Karpas-422 (cell line): Measurements from ENCODE around the gene PDZD2. TPM values are rescaled to one million over a fixed set of nuclear protein-coding genes. Genes with fewer than 3 reads are reported as not detected.

Experiments used
- DNase-seq: peaks from one replicate; pipeline ENCODE4 v3.0.0-alpha.2; 2015
- H2AFZ ChIP-seq: fragments of 200-600 bp; sonication (generic); 2 replicates; pipeline ENCODE4 v1.6.1; 2014; ENCODE audit warnings: antibody characterized with exemption, low read length, mixed read lengths
- H3K27ac ChIP-seq: fragments of 200-600 bp; sonication (generic); 2 replicates; pipeline ENCODE4 v1.5.1; 2014; ENCODE audit warnings: mild to moderate bottlenecking, low read length, moderate library complexity
- H3K27me3 ChIP-seq: fragments of 200-600 bp; sonication (generic); 2 replicates; pipeline ENCODE4 v1.6.1; 2014; ENCODE audit warnings: low read length, mixed read lengths
- H3K36me3 ChIP-seq: fragments of 200-600 bp; sonication (generic); 2 replicates; pipeline ENCODE4 v1.6.1; 2014; ENCODE audit warnings: low read length, mixed read lengths; ENCODE audit not compliant: insufficient read depth
- H3K4me1 ChIP-seq: fragments of 200-600 bp; sonication (generic); 2 replicates; pipeline ENCODE4 v1.6.1; 2014; ENCODE audit warnings: mild to moderate bottlenecking, low read length, mixed read lengths
- H3K4me2 ChIP-seq: fragments of 200-600 bp; sonication (generic); 2 replicates; pipeline ENCODE4 v1.6.1; 2014; ENCODE audit warnings: low read length, low read depth, mild to moderate bottlenecking; ENCODE audit not compliant: poor library complexity, severe bottlenecking
- H3K4me3 ChIP-seq: fragments of 200-600 bp; sonication (generic); 2 replicates; pipeline ENCODE4 v1.5.1; 2014; ENCODE audit warnings: mild to moderate bottlenecking, antibody characterized with exemption, low read length, mixed read lengths
- H3K79me2 ChIP-seq: fragments of 200-600 bp; sonication (generic); 2 replicates; pipeline ENCODE4 v1.6.1; 2014; ENCODE audit warnings: mild to moderate bottlenecking, low read length, mixed read lengths
- H3K9ac ChIP-seq: fragments of 200-600 bp; sonication (generic); 2 replicates; pipeline ENCODE4 v1.6.0; 2014; ENCODE audit warnings: low read length
- H3K9me2 ChIP-seq: fragments of 200-600 bp; sonication (generic), shearing (Covaris generic); replicated peaks from 2 replicates; pipeline ENCODE4 v1.6.0; 2014; ENCODE audit warnings: mild to moderate bottlenecking, low read length, moderate library complexity; ENCODE audit not compliant: insufficient read depth
- H3K9me3 ChIP-seq: fragments of 300-700, 200-600 bp; sonication (generic); 2 replicates; pipeline ENCODE4 v1.6.1; 2014; ENCODE audit warnings: low read length, mixed read lengths
- H4K20me1 ChIP-seq: fragments of 200-600 bp; sonication (generic); 2 replicates; pipeline ENCODE4 v1.6.1; 2014; ENCODE audit warnings: mild to moderate bottlenecking, antibody characterized with exemption, low read length, low read depth; ENCODE audit not compliant: insufficient read depth
- total RNA-seq: library from RNA; depleted of rRNA; stranded (reverse); fragments of >200 nt; shearing (Covaris generic); gene quantifications from 2 replicates; pipeline ENCODE4 v1.2.3, GENCODE V29; 2014; ENCODE audit warnings: low replicate concordance

Gene PDZD2
- total RNA-seq, 1 experiment from 2014 or later = not detected

- Histone ChIP-seq H3K27ac (no peak overlapping the region), H3K9me2 (no peaks in the 10 kb centered on the region), H3K4me3 (no peak overlapping the region), H4K20me1 (no peaks in the 10 kb centered on the region), H2AFZ (no peak overlapping the region), H3K9ac (no peak overlapping the region), H3K4me2 (no peak overlapping the region), H3K9me3 (no peaks in the 10 kb centered on the region), H3K4me1 (no peaks in the 10 kb centered on the region), H3K27me3 (no peaks in the 10 kb centered on the region), H3K79me2 (no peaks in the 10 kb centered on the region), H3K36me3 (no peaks in the 10 kb centered on the region)
- DNase-seq = no peak
These were observed 421.0 kb downstream of the PDZD2 start for GRCh38 chr5:32059761-32060530.

GRCh38 chr5:32061236-32061635, 422.3 kb downstream of the PDZD2 start:
- no peak overlapping the region for H3K4me3 ChIP-seq
- H3K79me2 ChIP-seq = no peaks in the 10 kb centered on the region
- no peak overlapping the region for H2AFZ ChIP-seq
- DNase-seq = no peak
- H3K9me3 ChIP-seq = no peaks in the 10 kb centered on the region
- no peak overlapping the region for H3K27ac ChIP-seq
- H3K27me3 ChIP-seq = no peaks in the 10 kb centered on the region
- H3K9ac ChIP-seq = no peak overlapping the region
- H3K4me1 ChIP-seq = no peaks in the 10 kb centered on the region
- no peaks in the 10 kb centered on the region for H3K9me2 ChIP-seq
- no peaks in the 10 kb centered on the region for H4K20me1 ChIP-seq
- H3K36me3 ChIP-seq = no peaks in the 10 kb centered on the region
- no peak overlapping the region for H3K4me2 ChIP-seq

- Histone ChIP-seq H3K9me2 (no peaks in the 10 kb centered on the region), H3K4me3 (no peak overlapping the region), H3K79me2 (no peaks in the 10 kb centered on the region), H2AFZ (no peak overlapping the region), H3K9ac (no peak overlapping the region), H3K9me3 (no peaks in the 10 kb centered on the region), H3K27me3 (no peaks in the 10 kb centered on the region), H3K36me3 (no peaks in the 10 kb centered on the region), H3K4me1 (no peaks in the 10 kb centered on the region), H4K20me1 (no peaks in the 10 kb centered on the region), H3K4me2 (no peak overlapping the region), H3K27ac (no peak overlapping the region)
- DNase-seq = no peak
These were observed 427.5 kb downstream of the PDZD2 start for GRCh38 chr5:32066448-32066847.

- Histone ChIP-seq H3K27ac (no peak overlapping the region), H3K9ac (no peak overlapping the region), H3K4me3 (no peak overlapping the region), H3K9me3 (no peaks in the 10 kb centered on the region), H3K9me2 (no peaks in the 10 kb centered on the region), H2AFZ (no peak overlapping the region), H3K4me1 (no peaks in the 10 kb centered on the region), H3K4me2 (no peak overlapping the region), H4K20me1 (no peaks in the 10 kb centered on the region), H3K27me3 (no peaks in the 10 kb centered on the region), H3K79me2 (no peaks in the 10 kb centered on the region), H3K36me3 (no peaks in the 10 kb centered on the region)
- no peak for DNase-seq
These were observed 429.0 kb downstream of the PDZD2 start for GRCh38 chr5:32067774-32068470.

- Histone ChIP-seq H3K4me3 (no peak overlapping the region), H3K4me1 (no peaks in the 10 kb centered on the region), H3K9me3 (no peaks in the 10 kb centered on the region), H3K9me2 (no peaks in the 10 kb centered on the region), H3K9ac (no peak overlapping the region), H3K79me2 (no peaks in the 10 kb centered on the region), H3K27ac (no peak overlapping the region), H2AFZ (no peak overlapping the region), H4K20me1 (no peaks in the 10 kb centered on the region), H3K27me3 (no peaks in the 10 kb centered on the region), H3K36me3 (no peaks in the 10 kb centered on the region), H3K4me2 (no peak overlapping the region)
- DNase-seq = no peak
These were observed 429.6 kb downstream of the PDZD2 start for GRCh38 chr5:32068561-32068960.

- H3K36me3 ChIP-seq = no peaks in the 10 kb centered on the region
- no peaks in the 10 kb centered on the region for H3K4me1 ChIP-seq
- H3K4me3 ChIP-seq = no peak overlapping the region
- H3K27ac ChIP-seq = no peak overlapping the region
- H3K9ac ChIP-seq = no peak overlapping the region
- H3K9me3 ChIP-seq = no peaks in the 10 kb centered on the region
- H4K20me1 ChIP-seq = no peaks in the 10 kb centered on the region
- H3K79me2 ChIP-seq = no peaks in the 10 kb centered on the region
- no peaks in the 10 kb centered on the region for H3K9me2 ChIP-seq
- no peak overlapping the region for H2AFZ ChIP-seq
- no peak overlapping the region for H3K4me2 ChIP-seq
- H3K27me3 ChIP-seq = no peaks in the 10 kb centered on the region
- DNase-seq = no peak
These were observed 430.5 kb downstream of the PDZD2 start for GRCh38 chr5:32069396-32069795.

GRCh38 chr5:32071351-32071944, 432.5 kb downstream of the PDZD2 start:
- no peak overlapping the region for H3K4me2 ChIP-seq
- DNase-seq = no peak

GRCh38 chr5:32072054-32072453, 433.1 kb downstream of the PDZD2 start:
- H2AFZ ChIP-seq = no peak overlapping the region
- no peak for DNase-seq

More at GRCh38 chr5:32071351-32071944, 432.5 kb downstream of the PDZD2 start:
- H3K4me3 ChIP-seq = no peak overlapping the region
- H3K9me3 ChIP-seq = no peaks in the 10 kb centered on the region
- no peak overlapping the region for H3K9ac ChIP-seq
- H3K27me3 ChIP-seq = no peaks in the 10 kb centered on the region
- H3K9me2 ChIP-seq = no peaks in the 10 kb centered on the region
- no peaks in the 10 kb centered on the region for H3K79me2 ChIP-seq
- H3K36me3 ChIP-seq = no peaks in the 10 kb centered on the region
- no peaks in the 10 kb centered on the region for H3K4me1 ChIP-seq
- no peaks in the 10 kb centered on the region for H4K20me1 ChIP-seq
- no peak overlapping the region for H3K27ac ChIP-seq
- no peak overlapping the region for H2AFZ ChIP-seq

More at GRCh38 chr5:32072054-32072453, 433.1 kb downstream of the PDZD2 start:
- Histone ChIP-seq H3K4me3 (no peak overlapping the region), H3K27ac (no peak overlapping the region), H3K4me1 (no peaks in the 10 kb centered on the region), H3K4me2 (no peak overlapping the region), H3K36me3 (no peaks in the 10 kb centered on the region), H4K20me1 (no peaks in the 10 kb centered on the region), H3K79me2 (no peaks in the 10 kb centered on the region), H3K9me2 (no peaks in the 10 kb centered on the region), H3K9me3 (no peaks in the 10 kb centered on the region), H3K9ac (no peak overlapping the region), H3K27me3 (no peaks in the 10 kb centered on the region)
